ENCODE measurements around the gene HOXA11. TPM values are rescaled to one million over a fixed set of nuclear protein-coding genes. Genes with fewer than 3 reads are reported as not detected.
A peak's percentile ranks its signal among the peaks of the same experiment; 100 is the strongest.

HOXA11 gene
- total RNA-seq, 1 experiment from 2014 or later, result not detected

GRCh38 chr7:27165089-27165995 is 19.7 kb downstream of the HOXA11 start, which contains the start of gene HOXA9:
HOXA9 (minus strand) TSS chr7:27165537; CDS start chr7:27165457, 80 bp downstream.
- Histone ChIP-seq H3K27ac (ENCODE audit: low read length) (no peak within 1 kb of the TSS), H3K27me3 (ENCODE audit: low read length) (no peaks in the 10 kb centered on the region), H3K4me3 (ENCODE audit: low read length) (no peak within 1 kb of the TSS)

GRCh38 chr7:27164367-27165088 is 20.5 kb downstream of the HOXA11 start:
- H3K9me2 ChIP-seq (replicated peaks; ENCODE audit: insufficient read depth, low read length), result no peaks in the 10 kb centered on the region
- H3K27ac ChIP-seq (ENCODE audit: low read length), result no peak overlapping the region
- no peaks in the 10 kb centered on the region for H3K27me3 ChIP-seq (ENCODE audit: low read length)
- no peaks in the 10 kb centered on the region for H4K20me1 ChIP-seq (ENCODE audit: insufficient read depth, low read depth, low read length)
- peaks cover 18% of the 10 kb centered on the region for H3K4me1 ChIP-seq (ENCODE audit: low read length)
- H3K4me2 ChIP-seq (ENCODE audit: low read depth, low read length, poor library complexity, severe bottlenecking), result no peak overlapping the region
- no peak overlapping the region for H2AFZ ChIP-seq (ENCODE audit: low read length)
- H3K9me3 ChIP-seq (ENCODE audit: low read length), result no peaks in the 10 kb centered on the region
- H3K9ac ChIP-seq (ENCODE audit: low read length), result no peak overlapping the region
- no peak overlapping the region for H3K4me3 ChIP-seq (ENCODE audit: low read length)
- no peak for DNase-seq
- H3K36me3 ChIP-seq (ENCODE audit: insufficient read depth, low read length), result no peaks in the 10 kb centered on the region
- H3K79me2 ChIP-seq (ENCODE audit: low read length), result no peaks in the 10 kb centered on the region

More at GRCh38 chr7:27165089-27165995, 19.7 kb downstream of the HOXA11 start, which contains the start of gene HOXA9:
- DNase-seq, result no peak
- H3K36me3 ChIP-seq (ENCODE audit: insufficient read depth, low read length), result no peaks in the 10 kb centered on the region
- no peaks in the 10 kb centered on the region for H3K79me2 ChIP-seq (ENCODE audit: low read length)
- no peaks in the 10 kb centered on the region for H3K9me3 ChIP-seq (ENCODE audit: low read length)
- H3K4me2 ChIP-seq (ENCODE audit: low read depth, low read length, poor library complexity, severe bottlenecking), result no peak within 1 kb of the TSS
- H3K9me2 ChIP-seq (replicated peaks; ENCODE audit: insufficient read depth, low read length), result no peaks in the 10 kb centered on the region
- H4K20me1 ChIP-seq (ENCODE audit: insufficient read depth, low read depth, low read length), result no peaks in the 10 kb centered on the region
- no peak within 1 kb of the TSS for H3K9ac ChIP-seq (ENCODE audit: low read length)
- no peak within 1 kb of the TSS for H2AFZ ChIP-seq (ENCODE audit: low read length)
- H3K4me1 ChIP-seq (ENCODE audit: low read length), result peaks cover 14% of the 10 kb centered on the region

- no peak overlapping the region for H3K4me2 ChIP-seq (ENCODE audit: low read depth, low read length, poor library complexity, severe bottlenecking)
- H3K9me3 ChIP-seq (ENCODE audit: low read length), result no peaks in the 10 kb centered on the region
- H3K4me3 ChIP-seq (ENCODE audit: low read length), result no peak overlapping the region
- H3K27me3 ChIP-seq (ENCODE audit: low read length), result no peaks in the 10 kb centered on the region
- DNase-seq, result no peak
- no peak overlapping the region for H2AFZ ChIP-seq (ENCODE audit: low read length)
- H3K36me3 ChIP-seq (ENCODE audit: insufficient read depth, low read length), result no peaks in the 10 kb centered on the region
- H3K27ac ChIP-seq (ENCODE audit: low read length), result no peak overlapping the region
- peaks cover 18% of the 10 kb centered on the region for H3K4me1 ChIP-seq (ENCODE audit: low read length)
- no peaks in the 10 kb centered on the region for H4K20me1 ChIP-seq (ENCODE audit: insufficient read depth, low read depth, low read length)
- H3K9me2 ChIP-seq (replicated peaks; ENCODE audit: insufficient read depth, low read length), result no peaks in the 10 kb centered on the region
- H3K9ac ChIP-seq (ENCODE audit: low read length), result no peak overlapping the region
- H3K79me2 ChIP-seq (ENCODE audit: low read length), result no peaks in the 10 kb centered on the region
These were observed 21.0 kb downstream of the HOXA11 start for GRCh38 chr7:27164045-27164366.

- H2AFZ ChIP-seq (ENCODE audit: low read length), result no peak overlapping the region
- H3K27ac ChIP-seq (ENCODE audit: low read length), result no peak overlapping the region
- DNase-seq, result no peak
- no peaks in the 10 kb centered on the region for H3K79me2 ChIP-seq (ENCODE audit: low read length)
- no peak overlapping the region for H3K4me3 ChIP-seq (ENCODE audit: low read length)
- peaks cover 18% of the 10 kb centered on the region for H3K4me1 ChIP-seq (ENCODE audit: low read length)
- no peak overlapping the region for H3K9ac ChIP-seq (ENCODE audit: low read length)
- no peaks in the 10 kb centered on the region for H3K36me3 ChIP-seq (ENCODE audit: insufficient read depth, low read length)
- H3K27me3 ChIP-seq (ENCODE audit: low read length), result no peaks in the 10 kb centered on the region
- H3K9me3 ChIP-seq (ENCODE audit: low read length), result no peaks in the 10 kb centered on the region
- no peaks in the 10 kb centered on the region for H4K20me1 ChIP-seq (ENCODE audit: insufficient read depth, low read depth, low read length)
- no peaks in the 10 kb centered on the region for H3K9me2 ChIP-seq (replicated peaks; ENCODE audit: insufficient read depth, low read length)
- no peak overlapping the region for H3K4me2 ChIP-seq (ENCODE audit: low read depth, low read length, poor library complexity, severe bottlenecking)
These were observed 21.6 kb downstream of the HOXA11 start for GRCh38 chr7:27163288-27164044.

GRCh38 chr7:27162561-27163287 is 22.3 kb downstream of the HOXA11 start:
- Histone ChIP-seq H3K4me3 (ENCODE audit: low read length) (no peak overlapping the region), H3K9ac (ENCODE audit: low read length) (no peak overlapping the region), H2AFZ (ENCODE audit: low read length) (no peak overlapping the region), H3K79me2 (ENCODE audit: low read length) (no peaks in the 10 kb centered on the region), H3K4me1 (ENCODE audit: low read length) (peaks cover 18% of the 10 kb centered on the region), H4K20me1 (ENCODE audit: insufficient read depth, low read depth, low read length) (no peaks in the 10 kb centered on the region), H3K9me3 (ENCODE audit: low read length) (no peaks in the 10 kb centered on the region), H3K36me3 (ENCODE audit: insufficient read depth, low read length) (no peaks in the 10 kb centered on the region), H3K27ac (ENCODE audit: low read length) (no peak overlapping the region), H3K4me2 (ENCODE audit: low read depth, low read length, poor library complexity, severe bottlenecking) (no peak overlapping the region), H3K9me2 (replicated peaks; ENCODE audit: insufficient read depth, low read length) (no peaks in the 10 kb centered on the region), H3K27me3 (ENCODE audit: low read length) (no peaks in the 10 kb centered on the region)
- no peak for DNase-seq

- Histone ChIP-seq H3K4me2 (ENCODE audit: low read depth, low read length, poor library complexity, severe bottlenecking) (peak overlapping the region; percentile 100), H3K4me3 (ENCODE audit: low read length) (peak overlapping the region; percentile 85), H3K9ac (ENCODE audit: low read length) (peak overlapping the region; percentile 74), H4K20me1 (ENCODE audit: insufficient read depth, low read depth, low read length) (no peaks in the 10 kb centered on the region), H3K9me3 (ENCODE audit: low read length) (no peaks in the 10 kb centered on the region), H3K36me3 (ENCODE audit: insufficient read depth, low read length) (no peaks in the 10 kb centered on the region), H3K9me2 (replicated peaks; ENCODE audit: insufficient read depth, low read length) (no peaks in the 10 kb centered on the region), H3K27ac (ENCODE audit: low read length) (no peak overlapping the region), H3K79me2 (ENCODE audit: low read length) (no peaks in the 10 kb centered on the region), H2AFZ (ENCODE audit: low read length) (peak overlapping the region; percentile 100), H3K4me1 (ENCODE audit: low read length) (peaks cover 22% of the 10 kb centered on the region), H3K27me3 (ENCODE audit: low read length) (no peaks in the 10 kb centered on the region)
- DNase-seq, result peak; percentile 47
These were observed 23.1 kb downstream of the HOXA11 start for GRCh38 chr7:27161721-27162560.

GRCh38 chr7:27161214-27161720 is 23.8 kb downstream of the HOXA11 start:
- Histone ChIP-seq H3K9ac (ENCODE audit: low read length) (peak overlapping the region; percentile 74), H3K4me2 (ENCODE audit: low read depth, low read length, poor library complexity, severe bottlenecking) (peak overlapping the region; percentile 100), H3K36me3 (ENCODE audit: insufficient read depth, low read length) (no peaks in the 10 kb centered on the region), H4K20me1 (ENCODE audit: insufficient read depth, low read depth, low read length) (no peaks in the 10 kb centered on the region), H3K9me3 (ENCODE audit: low read length) (no peaks in the 10 kb centered on the region), H3K4me1 (ENCODE audit: low read length) (peaks cover 27% of the 10 kb centered on the region), H3K27me3 (ENCODE audit: low read length) (no peaks in the 10 kb centered on the region), H3K79me2 (ENCODE audit: low read length) (no peaks in the 10 kb centered on the region), H2AFZ (ENCODE audit: low read length) (peak overlapping the region; percentile 100), H3K9me2 (replicated peaks; ENCODE audit: insufficient read depth, low read length) (no peaks in the 10 kb centered on the region), H3K27ac (ENCODE audit: low read length) (no peak overlapping the region), H3K4me3 (ENCODE audit: low read length) (peak overlapping the region; percentile 85)
- DNase-seq, result peak; percentile 83
